Peyer's patch (tissue), 4 donors: ENCODE results near the gene LFNG. TPM values are rescaled to one million over a fixed set of nuclear protein-coding genes. Genes with fewer than 3 reads are reported as not detected.

Experiments used
- DNase-seq, 3 donors: peaks; one replicate each; pipeline ENCODE4 v3.0.0-alpha.2; 2017 to 2019
- H3K27ac ChIP-seq, 4 donors: fragments of 200-600 bp; sonication (generic); one replicate each; pipeline ENCODE4 v1.5.1; 2016 to 2019
- H3K27me3 ChIP-seq, 2 donors: fragments of 200-600 bp; sonication (generic); one replicate each; pipeline ENCODE4 v1.5.1; 2019
- H3K36me3 ChIP-seq, 3 donors: fragments of 200-600 bp; sonication (generic); one replicate each; pipeline ENCODE4 v1.5.1; 2016 to 2019
- H3K4me1 ChIP-seq, 4 donors: fragments of 200-600 bp; sonication (generic); one replicate each; pipeline ENCODE4 v1.5.1; 2016 to 2019
- H3K4me3 ChIP-seq, 4 donors: fragments of 200-600 bp; sonication (generic); 1 replicate in 3 of 4; 2 replicates in 1 of 4; pipeline ENCODE4 v1.5.1; 2016 to 2019; ENCODE audit warnings: mild to moderate bottlenecking in 1 of 4
- H3K9me3 ChIP-seq, 4 donors: fragments of 200-600 bp; sonication (generic); one replicate each; pipeline ENCODE4 v1.5.1; 2016 to 2019; ENCODE audit warnings: mild to moderate bottlenecking in 1 of 4
- CTCF ChIP-seq, 6 experiments: fragments of 450-650 bp in 4 of 6; fragments of 200-600 bp in 2 of 6; sonication (generic) in 1 of 6; IDR thresholded peaks; one replicate each; pipeline ENCODE4 v1.5.1; 2017 to 2019; ENCODE audit warnings: antibody characterized with exemption in 6 of 6, mild to moderate bottlenecking in 3 of 6, moderate library complexity in 1 of 6
- POLR2A ChIP-seq, 2 donors: fragments of 450-650 bp; IDR thresholded peaks; one replicate each; pipeline ENCODE4 v1.5.1; 2017; ENCODE audit warnings: antibody characterized with exemption in 2 of 2, mild to moderate bottlenecking in 2 of 2, moderate library complexity in 2 of 2
- total RNA-seq, 4 donors: library from RNA; depleted of rRNA; stranded (reverse); fragments of >200 nt; gene quantifications; one replicate each; pipeline ENCODE4 v1.1.0, GENCODE V29; 2016

Gene LFNG
- total RNA-seq, 4 donors from 2014 or later = 22.3 to 104 (median 41.7) TPM

- Histone ChIP-seq H3K36me3 (no peaks in the 10 kb centered on the region), H3K27ac (no peak overlapping the region), H3K9me3 (no peaks in the 10 kb centered on the region), H3K27me3 (no peaks in the 10 kb centered on the region), H3K4me1 (peaks cover 0 to 14% (median 13%) of the 10 kb centered on the region in 4 donors), H3K4me3 (no peak overlapping the region)
- no peak for TF ChIP-seq CTCF (IDR thresholded peaks at IDR 0.05)
- TF ChIP-seq POLR2A (IDR thresholded peaks at IDR 0.05) = no peak
- DNase-seq = no peak
Measured at GRCh38 chr7:2473496-2474180, 45.9 kb upstream of the LFNG start.

GRCh38 chr7:2474224-2474623, 45.4 kb upstream of the LFNG start:
- no peaks in the 10 kb centered on the region for H3K27me3 ChIP-seq
- H3K9me3 ChIP-seq = no peaks in the 10 kb centered on the region
- H3K27ac ChIP-seq = no peak overlapping the region
- H3K4me3 ChIP-seq = no peak overlapping the region
- TF ChIP-seq CTCF (IDR thresholded peaks at IDR 0.05) (no peak), POLR2A (IDR thresholded peaks at IDR 0.05) (no peak)
- DNase-seq = peak in 1 of 3 donors; percentile 37
- H3K36me3 ChIP-seq = no peaks in the 10 kb centered on the region
- H3K4me1 ChIP-seq = peaks cover 0 to 16% (median 14%) of the 10 kb centered on the region in 4 donors

- H3K27ac ChIP-seq = no peak overlapping the region
- TF ChIP-seq POLR2A (IDR thresholded peaks at IDR 0.05) (no peak), CTCF (IDR thresholded peaks at IDR 0.05) (no peak)
- peaks cover 0 to 16% (median 14%) of the 10 kb centered on the region in 4 donors for H3K4me1 ChIP-seq
- no peaks in the 10 kb centered on the region for H3K9me3 ChIP-seq
- peak in 1 of 3 donors; percentile 43 for DNase-seq
- H3K4me3 ChIP-seq = no peak overlapping the region
- H3K27me3 ChIP-seq = no peaks in the 10 kb centered on the region
- no peaks in the 10 kb centered on the region for H3K36me3 ChIP-seq
Measured at GRCh38 chr7:2474813-2475677, 44.5 kb upstream of the LFNG start.

- H3K4me3 ChIP-seq = no peak overlapping the region
- H3K27me3 ChIP-seq = no peaks in the 10 kb centered on the region
- no peaks in the 10 kb centered on the region for H3K36me3 ChIP-seq
- H3K9me3 ChIP-seq = no peaks in the 10 kb centered on the region
- H3K27ac ChIP-seq = no peak overlapping the region
- peak in 1 of 3 donors; percentile 37 for DNase-seq
- TF ChIP-seq CTCF (IDR thresholded peaks at IDR 0.05) (no peak), POLR2A (IDR thresholded peaks at IDR 0.05) (no peak)
- H3K4me1 ChIP-seq = peaks cover 0 to 16% (median 14%) of the 10 kb centered on the region in 4 donors
Measured at GRCh38 chr7:2475678-2476015, 43.9 kb upstream of the LFNG start.

- TF ChIP-seq CTCF (IDR thresholded peaks at IDR 0.05) (no peak), POLR2A (IDR thresholded peaks at IDR 0.05) (no peak)
- DNase-seq = no peak
- no peak within 1 kb of the TSS for H3K4me3 ChIP-seq
- peaks cover 0 to 16% (median 14%) of the 10 kb centered on the region in 4 donors for H3K4me1 ChIP-seq
- no peaks in the 10 kb centered on the region for H3K36me3 ChIP-seq
- H3K27ac ChIP-seq = no peak within 1 kb of the TSS
- no peaks in the 10 kb centered on the region for H3K27me3 ChIP-seq
- H3K9me3 ChIP-seq = no peaks in the 10 kb centered on the region
Measured at GRCh38 chr7:2476298-2476697, 43.3 kb upstream of the LFNG start, which contains the start of gene GRIFIN. Gene GRIFIN, minus strand, starts transcription at chr7:2476398. Its CDS starts 15 bp downstream, at chr7:2476383.
